Fibroblast of lung (primary cell): ENCODE measurements around the gene SIAH3.

Experiments
- CTCF ChIP-seq, 2 donors: IDR thresholded peaks in 1 of 2; conservative IDR thresholded peaks in 1 of 2; 1 replicate in 1 of 2; 2 replicates in 1 of 2; pipeline ENCODE4 v1.5.1; 2011 to 2012; ENCODE audit warnings: low read length in 2 of 2, control low read depth in 1 of 2, inconsistent platforms in 1 of 2, low read depth in 1 of 2, mild to moderate bottlenecking in 1 of 2
- EZH2 ChIP-seq: IDR thresholded peaks from 2 replicates; pipeline ENCODE4 v1.5.1; 2012; ENCODE audit warnings: low read length, control low read depth, mild to moderate bottlenecking; ENCODE audit errors: missing control alignments

GRCh38 chr13:45852494-45852893, 941 bp upstream of the SIAH3 start:
- TF ChIP-seq EZH2 = no peak
- no peak for TF ChIP-seq CTCF (conservative IDR thresholded peaks at IDR 0.05 in 1 of 2, IDR thresholded peaks at IDR 0.05 in 1 of 2; ENCODE audit: low read depth in 1 of 2, low read length in 2 of 2)
